Right hindlimb (tissue), 1 donor: ENCODE measurements around the gene MED13L.

Experiments used
- DNase-seq: peaks from one replicate; pipeline ENCODE4 v3.0.0-alpha.2; 2018

Gene MED13L

GRCh38 chr12:116076399-116076798, 201.1 kb downstream of the MED13L start:
- DNase-seq, result no peak

- DNase-seq, result no peak
Measured at GRCh38 chr12:116074686-116075085, 202.8 kb downstream of the MED13L start.

- DNase-seq, result no peak
Measured at GRCh38 chr12:116071555-116072230, 205.8 kb downstream of the MED13L start.

GRCh38 chr12:116070444-116070843, 207.0 kb downstream of the MED13L start:
- no peak for DNase-seq

GRCh38 chr12:116069943-116070342, 207.6 kb downstream of the MED13L start:
- no peak for DNase-seq

GRCh38 chr12:116068853-116069252, 208.6 kb downstream of the MED13L start:
- no peak for DNase-seq

GRCh38 chr12:116068371-116068770, 209.1 kb downstream of the MED13L start:
- no peak for DNase-seq

- no peak for DNase-seq
Measured at GRCh38 chr12:116067892-116068291, 209.6 kb downstream of the MED13L start.

GRCh38 chr12:116066381-116067230, 210.9 kb downstream of the MED13L start:
- DNase-seq, result no peak

GRCh38 chr12:116065606-116066005, 211.9 kb downstream of the MED13L start:
- no peak for DNase-seq

GRCh38 chr12:116064493-116064892, 213.0 kb downstream of the MED13L start:
- DNase-seq, result no peak

GRCh38 chr12:116062698-116063097, 214.8 kb downstream of the MED13L start:
- DNase-seq, result no peak

- no peak for DNase-seq
Measured at GRCh38 chr12:116060764-116061163, 216.7 kb downstream of the MED13L start.

- no peak for DNase-seq
Measured at GRCh38 chr12:116059904-116060303, 217.6 kb downstream of the MED13L start.

- no peak for DNase-seq
Measured at GRCh38 chr12:116058574-116058973, 218.9 kb downstream of the MED13L start.

- no peak for DNase-seq
Measured at GRCh38 chr12:116057356-116057755, 220.1 kb downstream of the MED13L start.

- no peak for DNase-seq
Measured at GRCh38 chr12:116055895-116056607, 221.4 kb downstream of the MED13L start.

- no peak for DNase-seq
Measured at GRCh38 chr12:116054280-116054679, 223.2 kb downstream of the MED13L start.

- DNase-seq, result no peak
Measured at GRCh38 chr12:116053479-116054200, 223.9 kb downstream of the MED13L start.

- no peak for DNase-seq
Measured at GRCh38 chr12:116050275-116050674, 227.2 kb downstream of the MED13L start.

- DNase-seq, result no peak
Measured at GRCh38 chr12:116048879-116049278, 228.6 kb downstream of the MED13L start.

GRCh38 chr12:116046039-116046438, 231.5 kb downstream of the MED13L start:
- DNase-seq, result no peak

- DNase-seq, result no peak
Measured at GRCh38 chr12:116045150-116045549, 232.3 kb downstream of the MED13L start.
